ENCODE data around the gene GOPC. TPM values are rescaled to one million over a fixed set of nuclear protein-coding genes. Genes with fewer than 3 reads are reported as not detected.

The GOPC gene
- total RNA-seq, 1 donor from 2014 or later = 31.8 TPM

GRCh38 chr6:117605169-117605826 is 3.0 kb upstream of the GOPC start:
- H3K9me3 Mint-ChIP-seq (ENCODE audit: unreplicated experiment) = no peaks in the 10 kb centered on the region
- peaks cover 9% of the 10 kb centered on the region for H3K4me1 Mint-ChIP-seq (ENCODE audit: unreplicated experiment)
- no peaks in the 10 kb centered on the region for H3K36me3 Mint-ChIP-seq (ENCODE audit: low read depth, unreplicated experiment)
- TF ChIP-seq CTCF (IDR thresholded peaks at IDR 0.05; ENCODE audit: unreplicated experiment) = peak; percentile 56
- H3K27ac Mint-ChIP-seq (ENCODE audit: unreplicated experiment) = no peak overlapping the region
- peak; percentile 53 for DNase-seq (ENCODE audit: low spot score)
- H3K27me3 Mint-ChIP-seq (ENCODE audit: unreplicated experiment) = peaks cover 1% of the 10 kb centered on the region
- H3K4me3 Mint-ChIP-seq (ENCODE audit: unreplicated experiment) = no peak overlapping the region

DNA sequence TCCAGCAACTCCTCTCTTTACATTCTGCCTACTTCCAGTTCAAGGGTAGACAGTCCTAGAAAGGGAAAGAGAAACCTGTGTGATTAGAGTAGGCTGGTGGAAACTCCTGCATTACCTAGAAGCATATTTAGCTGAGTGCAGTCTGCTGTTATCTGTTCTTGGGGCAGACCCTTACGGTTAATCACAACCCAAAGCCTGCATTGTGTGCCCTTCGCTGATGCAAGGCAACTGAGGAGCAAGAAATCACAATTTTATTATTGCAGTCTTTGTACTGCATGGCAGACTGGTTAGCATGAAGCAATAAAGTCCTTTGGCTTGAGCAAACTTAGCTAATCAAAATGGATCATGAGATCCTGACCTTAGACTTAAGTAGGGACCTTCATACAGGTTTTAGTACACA is 1.5 kb upstream of the GOPC start:
- DNase-seq (ENCODE audit: low spot score) = no peak
- Mint-ChIP-seq H3K27me3 (ENCODE audit: unreplicated experiment) (peaks cover 1% of the 10 kb centered on the region), H3K9me3 (ENCODE audit: unreplicated experiment) (no peaks in the 10 kb centered on the region), H3K4me3 (ENCODE audit: unreplicated experiment) (no peak overlapping the region), H3K27ac (ENCODE audit: unreplicated experiment) (no peak overlapping the region), H3K4me1 (ENCODE audit: unreplicated experiment) (peaks cover 16% of the 10 kb centered on the region), H3K36me3 (ENCODE audit: low read depth, unreplicated experiment) (no peaks in the 10 kb centered on the region)
- no peak for TF ChIP-seq CTCF (IDR thresholded peaks at IDR 0.05; ENCODE audit: unreplicated experiment)

DNA sequence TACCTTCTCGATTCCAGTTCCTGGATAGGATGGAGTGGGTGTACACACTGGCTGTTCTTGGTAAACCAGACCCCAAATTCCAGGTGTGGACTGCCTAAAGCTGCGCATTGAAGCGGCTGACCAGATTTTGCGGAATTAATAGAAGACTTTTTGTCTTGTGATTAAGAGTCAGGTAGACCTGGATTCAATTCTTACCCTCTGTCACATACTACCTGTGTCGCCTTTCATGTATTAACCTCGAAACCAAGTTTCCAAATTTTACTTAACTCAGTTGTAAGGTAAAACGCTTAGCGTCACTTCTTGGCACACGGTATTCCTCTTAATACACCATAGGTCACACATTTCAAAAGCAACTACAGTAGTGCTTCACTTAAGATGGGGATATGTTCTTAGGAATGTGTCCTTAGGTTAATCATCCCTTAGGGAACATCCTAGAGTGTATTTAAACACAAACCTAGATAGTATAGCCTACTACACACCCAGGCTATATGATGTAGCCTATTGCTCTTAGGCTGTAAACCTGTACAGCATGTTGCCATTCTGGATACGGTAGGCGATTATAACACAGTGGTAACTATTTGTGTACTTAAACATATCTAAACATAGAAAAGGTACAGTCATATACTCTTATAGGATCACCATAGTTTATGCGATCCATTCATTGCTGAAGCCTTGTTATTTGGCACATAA is 733 bp upstream of the GOPC start:
- no peaks in the 10 kb centered on the region for H3K9me3 Mint-ChIP-seq (ENCODE audit: unreplicated experiment)
- DNase-seq (ENCODE audit: low spot score) = no peak

DNA sequence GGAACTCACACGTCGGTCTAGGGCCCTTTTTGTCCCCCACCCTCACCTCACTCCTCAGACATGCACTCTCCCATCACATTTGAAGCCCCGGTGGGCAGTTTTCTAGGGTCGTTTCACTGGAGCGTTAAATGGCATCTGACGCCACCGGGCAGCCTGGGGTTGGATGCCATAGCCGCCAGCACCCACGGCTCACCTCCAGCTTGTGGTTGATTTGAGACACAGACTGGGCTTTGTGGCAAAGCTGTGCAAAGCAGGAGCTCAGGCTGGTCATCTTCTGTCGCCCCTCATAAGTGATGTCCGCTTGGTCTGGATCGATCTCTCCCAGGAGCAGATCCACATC is 530 bp downstream of the GOPC start:
- peaks cover 13% of the 10 kb centered on the region for H3K36me3 Mint-ChIP-seq (ENCODE audit: low read depth, unreplicated experiment)
- H3K4me1 Mint-ChIP-seq (ENCODE audit: unreplicated experiment) = peaks cover 20% of the 10 kb centered on the region
- no peak for DNase-seq (ENCODE audit: low spot score)
- peaks cover 1% of the 10 kb centered on the region for H3K27me3 Mint-ChIP-seq (ENCODE audit: unreplicated experiment)
- H3K9me3 Mint-ChIP-seq (ENCODE audit: unreplicated experiment) = no peaks in the 10 kb centered on the region
- no peak overlapping the region for H3K27ac Mint-ChIP-seq (ENCODE audit: unreplicated experiment)
- H3K4me3 Mint-ChIP-seq (ENCODE audit: unreplicated experiment) = peak overlapping the region; percentile 98
- no peak for TF ChIP-seq CTCF (IDR thresholded peaks at IDR 0.05; ENCODE audit: unreplicated experiment)

More for the DNA sequence above, 733 bp upstream of the GOPC start:
- peak overlapping the region; percentile 89 for H3K27ac Mint-ChIP-seq (ENCODE audit: unreplicated experiment)
- peaks cover 3% of the 10 kb centered on the region for H3K36me3 Mint-ChIP-seq (ENCODE audit: low read depth, unreplicated experiment)
- peaks cover 1% of the 10 kb centered on the region for H3K27me3 Mint-ChIP-seq (ENCODE audit: unreplicated experiment)
- TF ChIP-seq CTCF (IDR thresholded peaks at IDR 0.05; ENCODE audit: unreplicated experiment) = no peak
- peak overlapping the region; percentile 98 for H3K4me3 Mint-ChIP-seq (ENCODE audit: unreplicated experiment)
- H3K4me1 Mint-ChIP-seq (ENCODE audit: unreplicated experiment) = peaks cover 20% of the 10 kb centered on the region
